ENCODE results near the gene SLC35F3. TPM values are rescaled to one million over a fixed set of nuclear protein-coding genes. Genes with fewer than 3 reads are reported as not detected.

Gene SLC35F3
- polyA plus RNA-seq, 1 donor from 2014 or later = 13.9 TPM

GRCh38 chr1:234279021-234279420 is 374.5 kb downstream of the SLC35F3 start:
- H3K4me2 ChIP-seq (ENCODE audit: low read length) = no peak overlapping the region

GRCh38 chr1:234280500-234280899 is 376.0 kb downstream of the SLC35F3 start:
- Histone ChIP-seq H3K27me3 (ENCODE audit: insufficient read depth, low read depth, low read length) (no peaks in the 10 kb centered on the region), H3K4me3 (ENCODE audit: low read length) (no peak overlapping the region), H3K4me2 (ENCODE audit: low read length) (no peak overlapping the region), H3K9me2 (ENCODE audit: insufficient read depth, low read length) (no peaks in the 10 kb centered on the region), H3K79me2 (replicated peaks; ENCODE audit: insufficient read depth, low read length) (no peaks in the 10 kb centered on the region), H3K9ac (ENCODE audit: low read length) (no peak overlapping the region), H3F3A (ENCODE audit: insufficient read depth, low read length, poor library complexity, severe bottlenecking) (no peaks in the 10 kb centered on the region), H2AFZ (ENCODE audit: low read depth, low read length) (no peak overlapping the region), H4K20me1 (ENCODE audit: insufficient read depth) (no peaks in the 10 kb centered on the region), H3K27ac (ENCODE audit: low read length) (no peak overlapping the region), H3K9me3 (ENCODE audit: low read length) (no peaks in the 10 kb centered on the region), H3K36me3 (ENCODE audit: insufficient read depth, low read length) (no peaks in the 10 kb centered on the region)
- TF ChIP-seq TAF1 (IDR thresholded peaks at IDR 0.05; ENCODE audit: low read depth) (no peak), CTCF (IDR thresholded peaks at IDR 0.05; ENCODE audit: poor library complexity, severe bottlenecking) (no peak), REST (IDR thresholded peaks at IDR 0.05; ENCODE audit: borderline replicate concordance) (no peak), POLR2AphosphoS5 (IDR thresholded peaks at IDR 0.05) (no peak), RAD21 (conservative IDR thresholded peaks at IDR 0.05) (no peak), EP300 (conservative IDR thresholded peaks at IDR 0.05; ENCODE audit: poor library complexity, severe bottlenecking) (no peak), EZH2 (IDR thresholded peaks at IDR 0.05; ENCODE audit: borderline replicate concordance, insufficient read depth, low read length, poor library complexity, severe bottlenecking) (no peak), MXI1 (conservative IDR thresholded peaks at IDR 0.05; ENCODE audit: poor library complexity, severe bottlenecking) (no peak), SMC3 (conservative IDR thresholded peaks at IDR 0.05; ENCODE audit: poor library complexity) (no peak)

More at GRCh38 chr1:234279021-234279420, 374.5 kb downstream of the SLC35F3 start:
- Histone ChIP-seq H3K4me3 (ENCODE audit: low read length) (no peak overlapping the region), H3K79me2 (replicated peaks; ENCODE audit: insufficient read depth, low read length) (no peaks in the 10 kb centered on the region), H3K9me2 (ENCODE audit: insufficient read depth, low read length) (no peaks in the 10 kb centered on the region), H2AFZ (ENCODE audit: low read depth, low read length) (no peak overlapping the region), H3K9me3 (ENCODE audit: low read length) (no peaks in the 10 kb centered on the region), H3K27me3 (ENCODE audit: insufficient read depth, low read depth, low read length) (no peaks in the 10 kb centered on the region), H3F3A (ENCODE audit: insufficient read depth, low read length, poor library complexity, severe bottlenecking) (no peaks in the 10 kb centered on the region), H3K27ac (ENCODE audit: low read length) (no peak overlapping the region), H3K36me3 (ENCODE audit: insufficient read depth, low read length) (no peaks in the 10 kb centered on the region), H4K20me1 (ENCODE audit: insufficient read depth) (no peaks in the 10 kb centered on the region), H3K9ac (ENCODE audit: low read length) (no peak overlapping the region)
- TF ChIP-seq MXI1 (conservative IDR thresholded peaks at IDR 0.05; ENCODE audit: poor library complexity, severe bottlenecking) (no peak), EP300 (conservative IDR thresholded peaks at IDR 0.05; ENCODE audit: poor library complexity, severe bottlenecking) (no peak), TAF1 (IDR thresholded peaks at IDR 0.05; ENCODE audit: low read depth) (no peak), REST (IDR thresholded peaks at IDR 0.05; ENCODE audit: borderline replicate concordance) (no peak), SMC3 (conservative IDR thresholded peaks at IDR 0.05; ENCODE audit: poor library complexity) (no peak), RAD21 (conservative IDR thresholded peaks at IDR 0.05) (no peak)
